Posterior cingulate gyrus (tissue), 11 donors: ENCODE measurements around the gene TBC1D10B.
"Not testable (repeated sequence)": the region's sequence is repeated elsewhere in the genome, so short reads cannot be mapped to it uniquely, and the experiment has no call there.

Experiments used
- DNase-seq, 10 donors: peaks; one replicate each; pipeline versions ENCODE4 v3.0.0 to v3.0.0-alpha.2; 2020 to 2021; ENCODE audit warnings: mixed read lengths in 3 of 10
- intact Hi-C: fragments of 100-400 bp; cut with DNase I; formaldehyde crosslinking; loops from one replicate; pipeline ENCODE4 v1.15.1; 2023

TBC1D10B gene

GRCh38 chr16:30341971-30342370 lies 28.3 kb downstream of the TBC1D10B start:
- intact Hi-C loops = not testable (repeated sequence)
- peak in 1 of 10 donors; percentile 50 for DNase-seq

- intact Hi-C loops = no loop called here
- DNase-seq = peak in 6 of 10 donors; percentile 29 to 90 (median 58)
Observed at GRCh38 chr16:30340621-30341020, 29.7 kb downstream of the TBC1D10B start.

GRCh38 chr16:30338715-30339114 lies 31.6 kb downstream of the TBC1D10B start:
- intact Hi-C loops, DNase-seq: not testable (repeated sequence)

GRCh38 chr16:30337964-30338357 lies 32.3 kb downstream of the TBC1D10B start:
- intact Hi-C loops = not testable (repeated sequence)
- DNase-seq = peak in 1 of 10 donors; percentile 26

- peak in 1 of 10 donors; percentile 71 for DNase-seq
Observed at GRCh38 chr16:30335598-30336474, 34.5 kb downstream of the TBC1D10B start.

GRCh38 chr16:30335028-30335597 lies 35.2 kb downstream of the TBC1D10B start:
- intact Hi-C loops = not testable (repeated sequence)
- peak; percentile 64 to 98 (median 85) for DNase-seq

More at GRCh38 chr16:30335598-30336474, 34.5 kb downstream of the TBC1D10B start:
- intact Hi-C loops = no loop called here

GRCh38 chr16:30334473-30334989 lies 35.8 kb downstream of the TBC1D10B start:
- intact Hi-C loops = not testable (repeated sequence)
- peak in 5 of 10 donors; percentile 36 to 86 (median 42) for DNase-seq

- intact Hi-C loops, DNase-seq: not testable (repeated sequence)
Observed at GRCh38 chr16:30324220-30324619, 46.1 kb downstream of the TBC1D10B start.

GRCh38 chr16:30318647-30319046 lies 51.6 kb downstream of the TBC1D10B start:
- intact Hi-C loops, DNase-seq: not testable (repeated sequence)

GRCh38 chr16:30310937-30311336 lies 59.4 kb downstream of the TBC1D10B start:
- intact Hi-C loops, DNase-seq: not testable (repeated sequence)

GRCh38 chr16:30309255-30309654 lies 61.0 kb downstream of the TBC1D10B start:
- DNase-seq, intact Hi-C loops: not testable (repeated sequence)
